ENCODE results near the gene ZNF765.
"Not testable (repeated sequence)": the region's sequence is repeated elsewhere in the genome, so short reads cannot be mapped to it uniquely, and the experiment has no call there.

The ZNF765 gene

GRCh38 chr19:53394974-53395839, at the start of gene ZNF765:
Gene ZNF765, plus strand, starts transcription at chr19:53395149. Its CDS starts 2,867 bp downstream, at chr19:53398016.
- no peak for FAIRE-seq

- no peak for FAIRE-seq
Measured at GRCh38 chr19:53355739-53356138, 39.2 kb upstream of the ZNF765 start.

- no peak for FAIRE-seq
Measured at GRCh38 chr19:53357821-53358581, 36.9 kb upstream of the ZNF765 start.

- not testable (repeated sequence) for FAIRE-seq
Measured at GRCh38 chr19:53360056-53360455, 34.9 kb upstream of the ZNF765 start.

- FAIRE-seq: no peak
Measured at GRCh38 chr19:53365134-53365898, 29.6 kb upstream of the ZNF765 start, which contains the start of gene ZNF525. Gene ZNF525, plus strand, starts transcription at chr19:53365705. Its CDS starts 6,577 bp downstream, at chr19:53372282.

GRCh38 chr19:53365899-53366493, 29.0 kb upstream of the ZNF765 start:
- FAIRE-seq: no peak

- FAIRE-seq: no peak
Measured at GRCh38 chr19:53372196-53372595, 22.8 kb upstream of the ZNF765 start.

GRCh38 chr19:53374288-53374687, 20.7 kb upstream of the ZNF765 start:
- no peak for FAIRE-seq

- no peak for FAIRE-seq
Measured at GRCh38 chr19:53374743-53375142, 20.2 kb upstream of the ZNF765 start.

- FAIRE-seq: no peak
Measured at GRCh38 chr19:53381376-53381775, 13.6 kb upstream of the ZNF765 start.

- FAIRE-seq: no peak
Measured at GRCh38 chr19:53388168-53388567, 6.8 kb upstream of the ZNF765 start.

- FAIRE-seq: no peak
Measured at GRCh38 chr19:53388904-53389303, 6.0 kb upstream of the ZNF765 start.

- no peak for FAIRE-seq
Measured at GRCh38 chr19:53389571-53389970, 5.4 kb upstream of the ZNF765 start.

GRCh38 chr19:53389978-53390377, 5.0 kb upstream of the ZNF765 start:
- no peak for FAIRE-seq

- FAIRE-seq: no peak
Measured at GRCh38 chr19:53394522-53394973, 401 bp upstream of the ZNF765 start.

GRCh38 chr19:53395840-53396524, 1.0 kb downstream of the ZNF765 start:
- not testable (repeated sequence) for FAIRE-seq

GRCh38 chr19:53396525-53396868, 1.5 kb downstream of the ZNF765 start:
- FAIRE-seq: no peak

- FAIRE-seq: not testable (repeated sequence)
Measured at GRCh38 chr19:53397918-53398317, 3.0 kb downstream of the ZNF765 start.

GRCh38 chr19:53409505-53410204, 14.7 kb downstream of the ZNF765 start:
- no peak for FAIRE-seq

GRCh38 chr19:53420520-53421315, 25.8 kb downstream of the ZNF765 start:
- FAIRE-seq: not testable (repeated sequence)
